GM12891 (cell line): Measurements from ENCODE around the gene CCDC124.

Experiments
- DNase-seq: peaks from one replicate; pipeline ENCODE4 v3.0.0; 2011; ENCODE audit warnings: low spot score; ENCODE audit not compliant: insufficient read length
- FAIRE-seq: peaks from 2 replicates; lab custom pipeline; 2011; peaks lifted over from hg19 to GRCh38; lab: Jason Lieb, UNC
- PAX5 ChIP-seq: IDR thresholded peaks from 2 replicates; pipeline ENCODE4 v1.6.1; 2011; ENCODE audit warnings: low read length, moderate library complexity, mild to moderate bottlenecking; ENCODE audit not compliant: insufficient read depth, severe bottlenecking
- POLR2A ChIP-seq: IDR thresholded peaks from 2 replicates; pipeline ENCODE4 v1.6.1; 2011; ENCODE audit warnings: low read depth, low read length, control low read depth
- POLR2AphosphoS5 ChIP-seq: IDR thresholded peaks from 2 replicates; pipeline ENCODE4 v1.6.1; 2011; ENCODE audit warnings: low read depth, low read length, control low read depth
- POU2F2 ChIP-seq: IDR thresholded peaks from 2 replicates; pipeline ENCODE4 v1.6.1; 2011; ENCODE audit warnings: low read depth, mild to moderate bottlenecking, control low read depth, low read length, moderate library complexity
- SPI1 ChIP-seq: IDR thresholded peaks from 2 replicates; pipeline ENCODE4 v1.6.1; 2011; ENCODE audit warnings: low read depth, low read length, control low read depth
- TAF1 ChIP-seq: IDR thresholded peaks from 2 replicates; pipeline ENCODE4 v1.6.1; 2011; ENCODE audit warnings: low read depth, low read length, control low read depth

The CCDC124 gene

GRCh38 chr19:17951990-17952976, 19.5 kb downstream of the CCDC124 start:
- no peak for DNase-seq
- FAIRE-seq = no peak
- TF ChIP-seq SPI1 (no peak), POU2F2 (no peak), POLR2A (no peak), PAX5 (no peak)

GRCh38 chr19:17953316-17953801, 20.5 kb downstream of the CCDC124 start:
- no peak for TF ChIP-seq POLR2A
- no peak for TF ChIP-seq SPI1
- TF ChIP-seq PAX5 = no peak
- no peak for TF ChIP-seq POLR2AphosphoS5
- TF ChIP-seq POU2F2 = no peak
- TF ChIP-seq TAF1 = no peak
- FAIRE-seq = no peak

GRCh38 chr19:17953869-17954268, 21.1 kb downstream of the CCDC124 start:
- no peak for FAIRE-seq
- no peak for DNase-seq

More at GRCh38 chr19:17953316-17953801, 20.5 kb downstream of the CCDC124 start:
- no peak for DNase-seq

GRCh38 chr19:17954401-17954800, 21.6 kb downstream of the CCDC124 start:
- no peak for DNase-seq

More at GRCh38 chr19:17953869-17954268, 21.1 kb downstream of the CCDC124 start:
- TF ChIP-seq PAX5 (no peak), POLR2A (no peak), POU2F2 (no peak), POLR2AphosphoS5 (no peak), TAF1 (no peak), SPI1 (no peak)

GRCh38 chr19:17957149-17957849, 24.5 kb downstream of the CCDC124 start:
- no peak for FAIRE-seq
- TF ChIP-seq PAX5 = no peak
- TF ChIP-seq POLR2AphosphoS5 = no peak
- TF ChIP-seq SPI1 = no peak
- TF ChIP-seq TAF1 = no peak
- no peak for TF ChIP-seq POLR2A
- no peak for TF ChIP-seq POU2F2
- no peak for DNase-seq

More at GRCh38 chr19:17954401-17954800, 21.6 kb downstream of the CCDC124 start:
- FAIRE-seq = no peak
- TF ChIP-seq POLR2A (no peak), SPI1 (no peak), POU2F2 (no peak), TAF1 (no peak)

- FAIRE-seq = no peak
- no peak for DNase-seq
- TF ChIP-seq POU2F2 (no peak), POLR2AphosphoS5 (no peak), TAF1 (no peak), POLR2A (no peak)
These were observed 25.1 kb downstream of the CCDC124 start for GRCh38 chr19:17957885-17958284.

GRCh38 chr19:17963936-17964691, 31.3 kb downstream of the CCDC124 start:
- FAIRE-seq (no peak), DNase-seq (no peak)
- no peak for TF ChIP-seq PAX5
- TF ChIP-seq POLR2A = no peak
- no peak for TF ChIP-seq POLR2AphosphoS5
- no peak for TF ChIP-seq SPI1
- TF ChIP-seq TAF1 = no peak
- no peak for TF ChIP-seq POU2F2

GRCh38 chr19:17965370-17966128, 32.7 kb downstream of the CCDC124 start:
- TF ChIP-seq POU2F2 (no peak), PAX5 (no peak), SPI1 (no peak)
- no peak for DNase-seq
- no peak for FAIRE-seq

GRCh38 chr19:17966129-17966483, 33.3 kb downstream of the CCDC124 start:
- no peak for DNase-seq
- no peak for FAIRE-seq
- TF ChIP-seq POU2F2 (no peak), SPI1 (no peak), PAX5 (no peak), TAF1 (no peak), POLR2A (no peak)
